GM10266 (cell line): Measurements from ENCODE around the gene GCLM.
"Not testable (repeated sequence)": the region's sequence is repeated elsewhere in the genome, so short reads cannot be mapped to it uniquely, and the experiment has no call there.

ENCODE experiments used
- DNase-seq: peaks from one replicate; pipeline ENCODE4 v3.0.0; 2012; ENCODE audit errors: extremely low spot score
- TF ChIP-seq, protein P1 (sequence below): IDR thresholded peaks from 2 replicates; pipeline ENCODE4 v1.5.1; 2012; ENCODE audit warnings: mild to moderate bottlenecking, low read depth; ENCODE audit not compliant: control insufficient read depth, insufficient read depth; ENCODE audit errors: missing control alignments

GCLM gene

DNA sequence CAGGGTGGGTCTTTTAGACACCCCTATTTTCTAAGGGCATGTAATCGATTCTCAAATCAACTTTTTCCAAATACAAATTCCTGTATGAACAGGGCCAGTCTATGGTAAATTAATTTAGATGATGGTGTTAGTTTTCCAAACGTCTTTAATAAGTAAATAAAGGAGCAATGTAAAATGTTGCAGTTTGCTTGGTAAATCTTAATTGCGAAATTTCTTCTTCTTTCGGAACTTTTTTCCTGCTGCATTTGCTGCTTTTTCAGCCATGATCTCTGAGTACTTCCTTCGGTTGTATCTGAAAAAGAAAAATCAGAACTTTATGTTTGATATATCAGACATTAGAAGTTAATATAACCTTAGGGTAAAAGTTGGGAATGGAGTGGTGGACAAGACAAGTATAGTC, 39.6 kb downstream of the GCLM start:
- TF ChIP-seq, protein P1, sequence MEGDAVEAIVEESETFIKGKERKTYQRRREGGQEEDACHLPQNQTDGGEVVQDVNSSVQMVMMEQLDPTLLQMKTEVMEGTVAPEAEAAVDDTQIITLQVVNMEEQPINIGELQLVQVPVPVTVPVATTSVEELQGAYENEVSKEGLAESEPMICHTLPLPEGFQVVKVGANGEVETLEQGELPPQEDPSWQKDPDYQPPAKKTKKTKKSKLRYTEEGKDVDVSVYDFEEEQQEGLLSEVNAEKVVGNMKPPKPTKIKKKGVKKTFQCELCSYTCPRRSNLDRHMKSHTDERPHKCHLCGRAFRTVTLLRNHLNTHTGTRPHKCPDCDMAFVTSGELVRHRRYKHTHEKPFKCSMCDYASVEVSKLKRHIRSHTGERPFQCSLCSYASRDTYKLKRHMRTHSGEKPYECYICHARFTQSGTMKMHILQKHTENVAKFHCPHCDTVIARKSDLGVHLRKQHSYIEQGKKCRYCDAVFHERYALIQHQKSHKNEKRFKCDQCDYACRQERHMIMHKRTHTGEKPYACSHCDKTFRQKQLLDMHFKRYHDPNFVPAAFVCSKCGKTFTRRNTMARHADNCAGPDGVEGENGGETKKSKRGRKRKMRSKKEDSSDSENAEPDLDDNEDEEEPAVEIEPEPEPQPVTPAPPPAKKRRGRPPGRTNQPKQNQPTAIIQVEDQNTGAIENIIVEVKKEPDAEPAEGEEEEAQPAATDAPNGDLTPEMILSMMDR: no peak
- DNase-seq: no peak

DNA sequence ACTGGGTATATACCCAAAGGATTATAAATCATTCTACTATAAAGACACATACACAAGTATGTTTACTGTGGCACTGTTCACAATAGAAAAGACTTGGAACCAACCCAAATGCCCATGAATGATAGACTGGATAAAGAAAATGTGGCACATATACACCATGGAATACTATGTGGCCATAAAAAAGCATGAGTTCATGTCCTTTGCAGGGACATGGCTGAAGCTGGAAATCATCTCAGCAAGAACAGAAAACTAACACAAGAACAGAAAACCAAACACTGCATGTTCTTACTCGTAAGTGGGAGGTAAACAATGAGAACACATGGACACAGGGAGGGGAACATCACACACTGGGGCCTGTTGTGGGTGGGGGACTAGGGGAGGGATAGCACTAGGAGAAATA, 40.7 kb downstream of the GCLM start:
- DNase-seq: not testable (repeated sequence)

DNA sequence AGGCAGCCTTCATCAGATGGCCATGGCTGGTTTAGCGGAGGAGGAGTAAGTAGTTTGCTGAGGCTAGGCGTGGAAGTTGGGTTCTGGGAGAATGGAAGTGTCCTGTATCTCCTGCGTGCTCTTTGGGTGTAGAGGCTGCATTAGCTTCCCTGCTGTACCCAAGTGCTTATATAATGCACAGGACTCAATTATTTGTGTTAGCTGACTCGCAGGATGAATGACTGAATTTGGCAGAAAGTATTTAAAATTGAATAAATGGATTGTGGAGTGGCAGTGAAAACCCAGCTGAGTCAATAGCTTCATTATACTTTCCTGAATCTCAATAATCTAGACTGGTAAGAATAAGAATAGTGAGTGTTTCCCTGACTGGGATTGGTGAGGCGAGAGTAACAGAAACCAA, 44.0 kb downstream of the GCLM start:
- TF ChIP-seq, protein P1: no peak
- DNase-seq: no peak

DNA sequence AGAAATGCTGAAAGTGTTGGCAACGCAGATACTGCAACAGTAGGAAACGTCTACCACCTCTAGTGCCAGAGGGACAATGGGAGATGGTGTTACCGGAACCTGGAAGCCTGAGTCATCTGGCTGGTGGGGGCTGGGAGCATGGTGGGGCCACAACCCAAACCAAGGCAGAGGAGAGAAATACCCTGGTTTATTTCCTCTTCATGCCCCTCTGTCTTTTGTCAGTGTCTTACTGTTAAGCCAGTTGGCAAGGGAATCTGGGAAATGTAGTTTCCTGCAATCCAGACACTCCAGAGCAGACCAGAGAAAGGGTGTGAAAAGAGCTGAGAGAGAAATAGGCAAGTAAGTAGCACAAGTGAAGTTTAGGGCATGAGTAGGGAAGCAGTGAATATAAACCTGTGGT, 45.1 kb downstream of the GCLM start:
- DNase-seq: no peak

DNA sequence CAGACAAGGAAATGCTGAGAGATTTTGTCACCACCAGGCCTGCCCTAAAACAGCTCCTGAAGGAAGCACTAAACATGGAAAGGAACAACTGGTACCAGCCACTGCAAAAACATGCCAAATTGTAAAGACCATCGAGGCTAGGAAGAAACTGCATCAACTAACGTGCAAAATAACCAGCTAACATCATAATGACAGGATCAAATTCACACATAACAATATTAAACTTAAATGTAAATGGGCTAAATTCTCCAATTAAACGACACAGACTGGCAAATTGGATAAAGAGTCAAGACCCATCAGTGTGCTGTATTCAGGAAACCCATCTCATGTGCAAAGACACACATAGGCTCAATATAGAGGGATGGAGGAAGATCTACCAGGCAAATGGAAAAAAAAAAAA, 51.6 kb downstream of the GCLM start:
- not testable (repeated sequence) for DNase-seq

More for the DNA sequence above, 45.1 kb downstream of the GCLM start:
- TF ChIP-seq, protein P1: no peak

DNA sequence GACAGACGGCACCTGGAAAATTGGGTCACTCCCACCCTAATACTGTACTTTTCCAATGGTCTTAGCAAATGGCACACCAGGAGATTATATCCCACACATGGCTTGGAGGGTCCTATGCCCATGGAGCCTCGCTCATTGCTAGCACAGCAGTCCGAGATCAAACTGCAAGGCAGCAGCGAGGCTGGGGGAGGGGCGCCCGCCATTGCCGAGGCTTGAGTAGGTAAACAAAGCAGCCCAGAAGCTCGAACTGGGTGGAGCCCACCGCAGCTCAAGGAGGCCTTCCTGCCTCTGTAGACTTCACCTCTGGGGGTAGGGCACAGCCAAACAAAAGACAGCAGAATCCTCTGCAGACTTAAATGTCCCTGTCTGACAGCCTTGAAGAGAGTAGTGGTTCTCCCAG, 53.2 kb downstream of the GCLM start:
- DNase-seq: not testable (repeated sequence)

DNA sequence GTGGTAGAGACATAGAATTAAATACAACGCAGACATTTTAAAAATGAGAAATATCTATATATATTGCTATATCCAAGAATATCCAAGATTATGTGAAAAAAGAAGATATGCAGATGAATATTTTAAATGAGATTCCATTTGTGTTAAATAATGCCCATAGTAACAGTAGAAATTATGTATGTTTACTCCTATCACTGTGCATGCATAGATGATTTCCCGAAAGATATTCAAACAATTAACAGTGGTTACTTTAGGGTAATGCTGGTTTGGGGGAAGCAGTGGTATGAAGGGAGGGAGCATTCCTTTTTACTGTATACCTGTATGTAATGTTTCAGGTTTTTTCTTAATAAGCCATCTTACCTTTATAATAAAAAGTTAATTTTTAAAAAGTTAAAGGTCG, 55.3 kb downstream of the GCLM start:
- no peak for DNase-seq
- TF ChIP-seq, protein P1: no peak

DNA sequence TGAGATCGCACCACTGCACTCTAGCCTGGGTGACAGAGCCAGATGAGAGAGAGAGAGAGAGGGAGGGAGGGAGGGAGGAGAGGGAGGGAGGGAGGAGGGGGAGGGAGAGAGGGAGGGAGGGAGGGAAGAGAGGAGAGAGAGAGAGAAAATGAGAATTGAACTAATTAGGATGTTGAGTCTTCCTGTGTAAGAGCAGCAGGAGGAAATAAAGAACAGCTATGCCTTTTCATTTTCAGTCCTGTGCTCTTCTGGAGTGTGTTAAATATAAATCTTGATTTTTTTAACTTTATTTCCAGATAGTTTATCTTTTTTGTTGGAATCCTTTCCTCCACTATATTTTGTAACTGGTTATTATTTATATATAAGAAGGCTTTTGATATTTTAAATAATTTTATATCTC, 57.4 kb downstream of the GCLM start:
- TF ChIP-seq, protein P1: no peak
- DNase-seq: no peak

DNA sequence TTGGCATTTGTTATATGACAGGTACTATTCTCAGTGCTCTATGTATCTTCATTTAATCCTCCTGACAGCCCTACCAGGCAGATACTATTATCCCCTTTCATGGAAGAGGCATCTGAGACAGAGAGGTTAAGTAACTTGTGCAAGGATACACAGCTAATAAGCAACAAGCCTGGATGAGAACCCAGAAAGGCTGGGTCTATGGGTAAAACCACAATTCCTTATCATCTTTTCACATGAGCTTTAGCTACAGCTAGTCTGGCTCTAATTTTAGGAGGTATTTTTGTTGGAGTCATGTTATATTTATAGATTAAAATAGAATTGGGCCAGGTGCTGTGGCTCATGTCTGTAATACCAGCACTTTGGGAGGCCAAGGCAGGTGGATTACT, 57.9 kb downstream of the GCLM start:
- DNase-seq: no peak
- TF ChIP-seq, protein P1: no peak
